T-helper 2 cell treated with Interferon-gamma antibody and Interleukin-4, amounts not matched to agents 5 μg/mL and 100 μg/mL, for 36 hours (primary cell): ENCODE measurements around the gene RNF149.
"Not testable (repeated sequence)": the region's sequence is repeated elsewhere in the genome, so short reads cannot be mapped to it uniquely, and the experiment has no call there.

Experiments
- DNase-seq: peaks from one replicate; pipeline ENCODE4 v3.0.0; 2021; ENCODE audit warnings: low spot score
- H3K27ac Mint-ChIP-seq: one replicate; pipeline ENCODE4 v1.8.0; 2021; ENCODE audit warnings: mild to moderate bottlenecking, mixed read lengths
- H3K27me3 Mint-ChIP-seq: one replicate; pipeline ENCODE4 v1.8.0; 2021; ENCODE audit warnings: low read depth, mixed read lengths
- H3K36me3 Mint-ChIP-seq: one replicate; pipeline ENCODE4 v1.8.0; 2021; ENCODE audit warnings: low read depth, mixed read lengths
- H3K4me1 Mint-ChIP-seq: one replicate; pipeline ENCODE4 v1.8.0; 2021; ENCODE audit warnings: low read depth, mixed read lengths
- H3K4me3 Mint-ChIP-seq: one replicate; pipeline ENCODE4 v1.8.0; 2022; ENCODE audit warnings: mild to moderate bottlenecking, moderate library complexity, mixed read lengths
- H3K9me3 Mint-ChIP-seq: one replicate; pipeline ENCODE4 v1.8.0; 2021; ENCODE audit warnings: mixed read lengths

The RNF149 gene

DNA sequence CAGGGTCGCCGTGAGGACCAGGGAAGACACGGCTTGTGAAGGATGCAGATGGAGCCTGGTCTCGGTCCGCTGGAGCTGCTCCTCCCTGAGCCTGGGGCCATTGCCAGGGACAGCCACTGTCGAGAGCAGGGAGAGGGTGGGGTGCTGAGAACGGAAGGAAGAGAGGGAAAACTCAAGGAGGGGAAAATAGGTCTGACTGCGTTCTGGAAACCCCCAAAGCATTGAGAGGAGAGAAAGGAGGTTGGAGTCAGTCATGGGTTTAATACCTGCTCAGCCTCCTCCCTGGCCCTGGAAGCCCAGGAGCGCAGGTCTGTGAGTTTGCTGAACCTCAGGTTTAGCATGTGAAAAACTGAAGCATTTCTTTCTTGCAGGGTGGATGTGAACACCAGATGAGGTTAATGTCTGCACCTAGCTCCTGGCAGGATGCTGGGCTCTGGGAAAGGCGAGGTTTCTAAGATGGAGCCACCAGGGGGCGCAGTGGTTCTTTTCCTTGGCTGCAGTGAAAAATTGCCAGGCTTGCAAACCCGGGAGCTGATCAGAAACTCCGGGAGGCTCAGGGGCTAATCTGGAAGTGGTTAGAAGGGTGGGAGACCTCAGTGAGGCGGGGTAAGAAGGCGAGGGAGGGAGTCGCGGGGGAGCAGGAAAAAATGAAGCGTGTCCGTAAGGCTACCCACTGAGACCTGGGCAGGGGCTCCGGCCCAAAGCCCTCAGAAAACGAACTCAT is 33.6 kb upstream of the RNF149 start:
- Mint-ChIP-seq H3K36me3 (no peaks in the 10 kb centered on the region), H3K4me1 (peaks cover 36% of the 10 kb centered on the region), H3K9me3 (no peaks in the 10 kb centered on the region), H3K27ac (no peak overlapping the region), H3K4me3 (no peak overlapping the region), H3K27me3 (peaks cover 13% of the 10 kb centered on the region)
- DNase-seq, result peak; percentile 42

DNA sequence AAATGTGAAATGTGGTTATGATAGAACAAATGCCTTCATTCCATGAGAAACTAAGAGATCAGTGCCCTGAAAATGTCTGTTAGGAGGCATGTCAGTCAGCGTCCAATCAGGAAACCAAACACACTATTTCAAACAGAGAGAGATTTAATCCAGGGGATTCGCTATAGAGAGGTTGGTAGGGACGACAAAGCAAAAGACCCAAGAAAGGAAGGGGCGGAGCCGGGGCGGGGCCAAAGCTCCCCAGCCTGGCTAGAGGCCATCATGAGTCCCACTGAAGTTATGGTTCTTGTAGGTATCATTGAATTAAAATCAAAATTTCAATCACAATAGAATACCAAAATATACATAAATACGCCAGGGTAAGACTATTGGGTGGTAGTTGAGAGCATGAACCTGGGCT is 32.9 kb upstream of the RNF149 start:
- peak overlapping the region; percentile 26 for H3K4me3 Mint-ChIP-seq
- peaks cover 36% of the 10 kb centered on the region for H3K4me1 Mint-ChIP-seq
- no peak for DNase-seq
- no peaks in the 10 kb centered on the region for H3K36me3 Mint-ChIP-seq
- H3K9me3 Mint-ChIP-seq, result no peaks in the 10 kb centered on the region
- H3K27ac Mint-ChIP-seq, result no peak overlapping the region
- peaks cover 10% of the 10 kb centered on the region for H3K27me3 Mint-ChIP-seq

DNA sequence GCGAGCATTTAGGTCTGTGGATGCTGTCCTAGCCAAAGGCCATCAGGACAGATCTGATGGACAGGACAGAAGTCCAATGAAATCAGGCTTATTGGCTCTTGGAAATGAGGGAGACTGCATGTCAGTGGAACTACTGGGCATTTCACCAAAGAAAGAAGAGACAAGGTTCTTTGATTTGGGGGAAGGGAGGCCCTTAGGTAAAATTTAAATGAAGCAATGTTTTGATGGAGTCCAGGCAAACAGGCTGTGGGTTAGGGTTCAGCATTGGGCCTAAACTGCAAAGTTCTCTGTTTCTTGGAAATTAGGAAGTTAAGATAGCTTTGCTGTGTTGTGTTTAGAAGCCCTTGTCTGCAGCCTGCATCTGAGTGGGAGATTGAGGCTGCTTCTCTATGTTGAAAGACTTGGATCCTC is 31.6 kb upstream of the RNF149 start:
- peak overlapping the region; percentile 42 for H3K4me3 Mint-ChIP-seq
- H3K36me3 Mint-ChIP-seq, result no peaks in the 10 kb centered on the region
- H3K27ac Mint-ChIP-seq, result no peak overlapping the region
- no peak for DNase-seq
- H3K9me3 Mint-ChIP-seq, result no peaks in the 10 kb centered on the region
- H3K27me3 Mint-ChIP-seq, result peaks cover 10% of the 10 kb centered on the region
- H3K4me1 Mint-ChIP-seq, result peaks cover 36% of the 10 kb centered on the region

DNA sequence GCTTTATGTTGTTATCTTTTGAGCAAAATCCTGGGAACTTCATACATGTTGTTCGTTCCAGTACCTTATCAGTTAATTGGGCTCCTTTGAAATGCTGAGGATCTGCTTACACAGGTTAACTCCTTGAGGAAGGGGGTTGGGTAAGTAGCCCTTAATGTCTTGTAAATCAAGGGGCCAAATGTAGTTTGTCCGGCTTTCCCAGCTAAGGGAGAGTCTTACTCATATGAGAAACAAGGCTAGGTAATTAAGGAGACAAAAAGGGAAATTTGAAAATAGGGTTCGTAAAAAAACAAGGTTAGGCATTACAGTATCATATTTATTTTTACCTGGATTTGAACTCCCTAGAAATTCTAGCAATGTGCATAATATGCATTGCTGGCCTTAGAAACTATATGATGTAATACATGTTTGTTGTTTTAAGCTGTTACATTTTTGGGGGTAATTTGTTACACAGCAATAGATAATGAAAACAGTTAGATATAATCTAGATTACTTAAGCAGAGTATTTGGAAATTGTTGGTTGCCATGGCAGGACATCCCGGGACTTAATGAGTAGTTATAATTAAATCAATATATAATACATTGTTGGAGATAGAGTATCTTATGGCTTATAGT is 30.9 kb upstream of the RNF149 start:
- H3K27ac Mint-ChIP-seq, result no peak overlapping the region

DNA sequence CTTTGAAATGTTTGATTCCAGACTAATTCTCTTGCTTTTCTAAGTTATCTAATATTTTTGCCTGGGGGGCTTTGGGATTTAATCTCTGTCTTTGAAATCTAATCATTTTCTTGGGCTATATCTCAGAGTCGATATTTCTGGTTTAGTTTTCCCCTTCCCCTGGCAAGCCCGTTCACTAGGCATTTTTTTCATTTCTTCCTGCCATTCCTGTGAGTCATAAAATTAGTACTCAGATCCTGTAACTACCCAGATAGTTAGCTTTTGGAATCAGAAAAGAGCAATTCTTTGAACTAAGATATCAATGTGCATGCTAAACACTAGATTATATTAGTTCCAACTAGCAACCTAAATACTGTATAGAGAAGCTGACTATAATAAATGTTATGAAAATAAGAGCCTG is 29.4 kb upstream of the RNF149 start:
- no peak for DNase-seq
- no peak overlapping the region for H3K4me3 Mint-ChIP-seq
- H3K36me3 Mint-ChIP-seq, result no peaks in the 10 kb centered on the region
- no peak overlapping the region for H3K27ac Mint-ChIP-seq
- peaks cover 35% of the 10 kb centered on the region for H3K4me1 Mint-ChIP-seq
- H3K9me3 Mint-ChIP-seq, result no peaks in the 10 kb centered on the region
- peaks cover 4% of the 10 kb centered on the region for H3K27me3 Mint-ChIP-seq

More for the DNA sequence above, 30.9 kb upstream of the RNF149 start:
- DNase-seq, result no peak
- Mint-ChIP-seq H3K4me3 (no peak overlapping the region), H3K36me3 (no peaks in the 10 kb centered on the region), H3K9me3 (no peaks in the 10 kb centered on the region), H3K27me3 (peaks cover 10% of the 10 kb centered on the region), H3K4me1 (peaks cover 35% of the 10 kb centered on the region)

DNA sequence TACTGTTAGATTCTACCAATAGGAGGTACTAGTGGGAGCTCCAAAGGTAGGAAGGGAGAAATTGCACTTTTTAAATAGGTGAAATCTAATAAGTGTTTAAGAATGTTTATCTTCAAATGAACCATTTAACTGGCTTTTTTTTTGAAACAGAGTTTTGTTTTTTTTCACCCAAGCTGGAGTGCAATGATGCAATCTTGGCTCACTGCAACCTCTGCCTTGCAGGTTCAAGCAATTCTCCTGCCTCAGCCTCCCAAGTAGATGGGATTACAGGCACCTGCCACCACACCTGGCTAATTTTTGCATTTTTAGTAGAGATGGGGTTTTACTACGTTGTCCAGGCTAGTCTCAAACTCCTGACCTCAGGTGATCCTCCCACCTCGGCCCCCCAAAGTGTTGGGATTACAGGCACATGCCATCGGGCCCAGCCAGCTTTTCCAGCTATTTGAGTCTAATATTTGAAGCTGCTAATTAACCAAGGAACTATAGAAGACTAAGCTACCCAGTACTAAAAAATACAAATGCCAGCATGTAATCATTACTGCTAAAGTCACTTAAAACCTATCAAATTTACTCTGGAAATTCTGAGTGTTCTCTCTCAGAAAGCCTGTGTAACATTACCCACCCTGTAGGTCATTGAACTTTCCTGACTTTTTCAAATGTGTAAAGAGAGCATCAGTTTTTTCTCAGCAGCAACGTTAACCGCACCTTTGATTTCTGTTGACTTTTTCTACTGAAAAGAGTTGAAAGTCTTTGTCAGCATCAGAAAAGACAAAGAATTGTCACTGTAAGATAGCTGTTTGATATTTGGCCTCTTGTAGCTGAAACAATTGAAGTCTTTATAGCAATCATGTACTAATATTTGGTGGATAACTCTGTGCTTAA is 24.6 kb upstream of the RNF149 start:
- peaks cover 3% of the 10 kb centered on the region for H3K27me3 Mint-ChIP-seq
- H3K36me3 Mint-ChIP-seq, result no peaks in the 10 kb centered on the region
- no peak overlapping the region for H3K27ac Mint-ChIP-seq
- no peaks in the 10 kb centered on the region for H3K9me3 Mint-ChIP-seq
- H3K4me1 Mint-ChIP-seq, result peaks cover 21% of the 10 kb centered on the region
- no peak overlapping the region for H3K4me3 Mint-ChIP-seq
- DNase-seq, result no peak

DNA sequence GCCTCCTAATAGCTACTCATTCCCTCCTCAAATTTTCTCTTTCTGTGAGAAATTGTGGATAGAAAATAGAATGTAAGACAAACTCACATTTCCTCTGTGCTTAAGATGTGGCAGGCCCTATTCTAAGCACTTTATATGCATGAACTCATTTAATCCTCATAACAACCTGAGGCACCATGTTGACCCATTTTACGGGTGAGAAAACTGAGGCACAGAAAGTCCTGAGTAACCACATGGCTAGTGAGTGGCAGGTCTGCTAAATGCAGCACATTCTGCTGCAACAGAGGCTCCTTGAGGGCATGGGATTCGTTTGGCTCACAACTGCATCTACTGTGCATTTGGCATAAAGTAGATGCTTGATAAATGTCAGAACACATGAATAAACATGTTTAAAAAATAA is 22.7 kb upstream of the RNF149 start:
- peaks cover 21% of the 10 kb centered on the region for H3K4me1 Mint-ChIP-seq
- no peaks in the 10 kb centered on the region for H3K36me3 Mint-ChIP-seq
- H3K27ac Mint-ChIP-seq, result no peak overlapping the region
- DNase-seq, result no peak
- no peak overlapping the region for H3K4me3 Mint-ChIP-seq
- H3K9me3 Mint-ChIP-seq, result no peaks in the 10 kb centered on the region
- no peaks in the 10 kb centered on the region for H3K27me3 Mint-ChIP-seq

DNA sequence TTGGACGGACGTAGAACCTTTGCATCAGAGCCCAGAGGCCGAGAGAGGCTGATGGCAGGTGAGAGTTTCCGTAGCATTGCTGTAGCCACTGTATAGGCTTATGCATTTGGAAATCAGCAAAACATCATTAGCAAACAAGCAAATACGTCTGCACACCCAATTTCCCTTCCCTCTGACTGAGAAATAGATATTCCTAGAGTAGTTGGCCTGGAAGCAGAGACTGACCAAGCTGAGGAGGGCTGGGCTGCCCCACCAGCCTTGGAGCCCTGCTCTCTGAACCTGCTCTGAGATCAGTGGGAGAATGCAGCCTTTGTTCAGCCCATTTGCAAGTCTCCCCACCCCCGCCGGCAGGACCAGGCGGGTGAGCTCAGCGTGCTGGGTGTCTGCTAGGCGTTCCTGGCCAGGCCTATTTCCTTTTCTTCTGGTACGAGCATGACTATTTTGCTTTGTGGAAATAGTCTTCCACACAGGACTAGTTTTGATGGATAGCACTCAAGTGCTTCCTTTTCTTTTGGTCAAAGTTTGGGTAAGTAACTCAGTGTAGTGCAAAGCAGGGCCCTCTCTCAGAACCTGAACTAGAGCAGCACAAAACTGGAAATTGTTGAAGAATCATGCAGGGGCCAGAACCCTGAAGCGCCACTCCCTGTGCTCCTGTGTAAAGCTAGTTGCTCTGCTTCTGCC is 21.9 kb upstream of the RNF149 start:
- Mint-ChIP-seq H3K36me3 (no peaks in the 10 kb centered on the region), H3K27me3 (no peaks in the 10 kb centered on the region), H3K9me3 (peaks cover under 1% of the 10 kb centered on the region), H3K4me3 (peak overlapping the region; percentile 53), H3K27ac (peak overlapping the region; percentile 67), H3K4me1 (peaks cover 21% of the 10 kb centered on the region)
- DNase-seq, result no peak

DNA sequence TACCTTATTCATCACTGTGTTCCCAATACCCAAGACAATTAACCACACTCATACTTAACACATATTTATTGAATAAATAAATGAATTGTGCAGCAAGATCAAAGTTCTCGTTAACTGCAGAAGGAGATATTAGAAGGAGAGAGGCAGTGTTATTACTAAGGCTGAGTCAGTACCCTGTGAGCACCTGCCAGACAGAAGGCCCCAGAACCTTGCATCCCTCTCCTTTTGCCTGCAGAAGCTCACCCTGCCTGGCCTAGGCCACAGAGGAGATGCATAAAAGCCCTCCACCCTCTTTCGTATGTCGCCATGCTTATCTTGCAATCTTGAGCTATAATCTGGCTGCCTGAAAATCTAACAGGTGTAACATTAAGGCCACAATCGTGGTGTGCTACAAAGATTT is 20.5 kb upstream of the RNF149 start:
- no peak overlapping the region for H3K4me3 Mint-ChIP-seq
- H3K4me1 Mint-ChIP-seq, result peaks cover 22% of the 10 kb centered on the region
- no peaks in the 10 kb centered on the region for H3K36me3 Mint-ChIP-seq
- no peaks in the 10 kb centered on the region for H3K27me3 Mint-ChIP-seq
- H3K9me3 Mint-ChIP-seq, result peaks cover 4% of the 10 kb centered on the region
- no peak for DNase-seq
- H3K27ac Mint-ChIP-seq, result peak overlapping the region; percentile 56

DNA sequence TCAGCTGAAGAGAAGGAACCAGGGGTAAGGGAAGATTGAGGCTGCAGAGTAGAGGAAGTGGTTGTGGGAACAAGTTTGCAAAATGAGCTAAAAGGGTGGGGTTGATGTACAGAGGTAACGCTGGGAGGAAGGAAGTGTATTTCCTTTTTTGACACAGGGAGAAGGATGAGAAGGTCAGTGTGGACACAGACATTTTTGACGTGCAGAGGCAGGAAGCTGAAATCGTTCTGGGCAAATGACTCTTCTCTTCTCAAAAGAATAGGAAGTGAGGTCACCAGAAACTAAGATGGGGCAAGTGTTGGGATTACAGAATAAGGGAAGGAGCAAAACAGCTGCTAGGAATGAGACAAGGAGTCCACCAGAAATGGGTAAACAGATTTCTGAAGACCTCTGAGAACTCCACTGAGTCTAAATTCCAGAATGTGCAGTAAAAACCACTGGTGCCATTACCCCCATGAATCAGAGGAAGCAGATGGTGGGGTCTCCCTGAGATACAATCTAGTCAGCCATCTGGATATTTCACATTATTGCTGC is 20.0 kb upstream of the RNF149 start:
- no peaks in the 10 kb centered on the region for H3K27me3 Mint-ChIP-seq

DNA sequence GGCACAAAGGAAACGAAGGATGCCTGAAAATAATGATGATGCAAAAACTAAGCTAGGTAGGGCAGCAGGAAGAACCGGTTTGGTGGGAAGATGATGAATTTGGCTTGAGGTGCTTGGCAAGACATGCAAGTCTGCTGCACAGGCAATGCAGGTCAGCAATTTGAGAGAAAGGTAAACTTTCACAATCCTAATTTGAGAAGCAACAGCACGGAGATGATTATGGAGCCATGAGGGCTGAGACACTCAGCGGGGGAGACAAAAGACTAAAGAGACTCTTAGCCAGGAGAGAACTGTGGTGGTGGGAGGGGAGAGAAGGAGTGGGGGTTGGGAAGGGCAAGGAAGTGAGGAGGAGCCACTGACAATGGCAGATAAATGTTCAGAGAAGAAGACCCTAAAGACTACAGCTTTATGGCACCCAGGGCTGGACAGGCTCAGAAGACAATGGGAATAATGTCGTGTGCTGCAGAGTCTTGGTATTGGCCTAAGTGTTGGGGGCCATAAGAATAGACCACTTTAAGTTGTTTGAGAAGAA is 19.4 kb upstream of the RNF149 start:
- Mint-ChIP-seq H3K9me3 (peaks cover 4% of the 10 kb centered on the region), H3K27ac (no peak overlapping the region), H3K4me1 (peaks cover 19% of the 10 kb centered on the region), H3K27me3 (peaks cover 3% of the 10 kb centered on the region), H3K36me3 (no peaks in the 10 kb centered on the region), H3K4me3 (no peak overlapping the region)
- DNase-seq, result no peak

More for the DNA sequence above, 20.0 kb upstream of the RNF149 start:
- H3K9me3 Mint-ChIP-seq, result peaks cover 4% of the 10 kb centered on the region
- H3K4me1 Mint-ChIP-seq, result peaks cover 22% of the 10 kb centered on the region
- no peak overlapping the region for H3K4me3 Mint-ChIP-seq
- H3K27ac Mint-ChIP-seq, result no peak overlapping the region
- H3K36me3 Mint-ChIP-seq, result no peaks in the 10 kb centered on the region
- peak; percentile 48 for DNase-seq

DNA sequence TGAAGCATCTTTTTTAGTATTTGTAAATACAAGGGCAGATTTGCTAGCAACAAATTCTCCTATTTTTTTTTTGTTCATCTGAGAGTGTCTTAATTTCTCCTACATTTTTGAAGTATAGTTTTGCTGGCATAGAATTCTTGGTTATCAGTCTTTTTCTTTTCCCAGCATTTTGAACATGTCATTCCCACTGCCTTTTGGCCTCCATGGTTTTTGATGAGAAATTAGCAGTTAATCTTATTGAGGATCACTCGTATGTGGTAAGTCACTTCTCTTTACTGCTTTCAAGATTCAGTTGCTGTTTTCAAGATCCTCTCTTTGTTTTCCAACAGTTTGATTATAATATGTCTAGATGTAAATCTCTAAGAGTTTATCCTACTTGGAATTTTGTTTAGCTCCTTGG is 16.9 kb upstream of the RNF149 start:
- H3K4me3 Mint-ChIP-seq, result no peak overlapping the region
- H3K36me3 Mint-ChIP-seq, result no peaks in the 10 kb centered on the region
- peaks cover 14% of the 10 kb centered on the region for H3K27me3 Mint-ChIP-seq
- H3K27ac Mint-ChIP-seq, result no peak overlapping the region
- peaks cover 11% of the 10 kb centered on the region for H3K4me1 Mint-ChIP-seq
- DNase-seq, result no peak
- peaks cover 8% of the 10 kb centered on the region for H3K9me3 Mint-ChIP-seq

DNA sequence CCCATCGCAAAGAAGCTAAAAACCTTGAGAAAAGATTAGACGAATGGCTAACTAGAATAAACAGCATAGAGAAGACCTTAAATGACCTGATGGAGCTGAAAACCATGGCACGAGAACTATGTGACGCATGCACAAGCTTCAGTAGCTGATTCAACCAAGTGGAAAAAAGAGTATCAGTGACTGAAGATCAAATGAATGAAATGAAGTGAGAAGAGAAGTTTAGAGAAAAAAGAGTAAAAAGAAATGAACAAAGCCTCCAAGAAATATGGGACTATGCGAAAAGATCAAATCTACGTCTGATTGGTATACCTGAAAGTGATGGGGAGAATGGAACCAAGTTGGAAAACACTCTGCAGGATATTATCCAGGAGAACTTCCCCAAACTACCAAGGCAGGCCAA is 8.1 kb upstream of the RNF149 start:
- Mint-ChIP-seq H3K27me3 (peaks cover 47% of the 10 kb centered on the region), H3K4me1 (peaks cover 19% of the 10 kb centered on the region)
- DNase-seq, H3K4me3 Mint-ChIP-seq, H3K9me3 Mint-ChIP-seq, H3K27ac Mint-ChIP-seq, H3K36me3 Mint-ChIP-seq: not testable (repeated sequence)
